HCT116 (cell line): ENCODE data around the gene SRPK2. TPM values are rescaled to one million over a fixed set of nuclear protein-coding genes. Genes with fewer than 3 reads are reported as not detected.
"Not testable (repeated sequence)": the region's sequence is repeated elsewhere in the genome, so short reads cannot be mapped to it uniquely, and the experiment has no call there.

Experiments used
- ATAC-seq: fragments of 200-7000 bp; cut with Tn5 transposase; 2 replicates; pipeline ENCODE4 v1.9.1; 2020; ENCODE audit warnings: mild to moderate bottlenecking, moderate library complexity
- BruUV-seq: library from RNA; stranded (reverse); fragments of 400-500 nt; replicated peaks from 2 replicates; lab custom pipeline; 2021; lab: Mats Ljungman, UMichigan
- CTCF ChIA-PET: fragments of 300-600 bp; sonication (Branson Sonifier 250); formaldehyde crosslinking; loops from one replicate; lab custom pipeline; 2021; ENCODE audit warnings: antibody characterized with exemption; lab: Charles Lee
- POLR2A ChIA-PET: fragments of 300-600, 350-600 bp; sonication (Branson Sonifier 250); formaldehyde crosslinking; loops from one replicate; lab custom pipeline; 2021; ENCODE audit warnings: antibody characterized with exemption; lab: Charles Lee
- RAD21 ChIA-PET, 2 experiments: fragments of 300-600 bp; sonication (Branson Sonifier 250); formaldehyde crosslinking; loops; one replicate each; lab custom pipeline; 2023; ENCODE audit warnings: low total read pairs in 2 of 2; ENCODE audit not compliant: uncharacterized antibody in 2 of 2, unreplicated experiment in 2 of 2, low non-redundant PET in 1 of 2; lab: Charles Lee
- DNase-seq: peaks from one replicate; pipeline ENCODE4 v3.0.0-alpha.2; 2010; ENCODE audit warnings: low read depth, low spot score
- H2AFZ ChIP-seq: fragments of 200-600 bp; shearing (Covaris generic), sonication (generic); 2 replicates; pipeline ENCODE4 v1.6.1; 2017; ENCODE audit warnings: low read depth, mixed run types, mixed read lengths, antibody characterized with exemption, low read length; ENCODE audit not compliant: poor library complexity, severe bottlenecking
- H3K27ac ChIP-seq: 2 replicates; pipeline ENCODE4 v1.5.1; 2012; ENCODE audit warnings: low read depth, low read length
- H3K27me3 ChIP-seq: fragments of 200-600 bp; sonication (generic); 2 replicates; pipeline ENCODE4 v1.6.1; 2016; ENCODE audit warnings: mixed run types, low read length, mixed read lengths; ENCODE audit not compliant: insufficient read depth
- H3K36me3 ChIP-seq, 2 experiments: fragments of 200-500 bp in 1 of 2; fragments of 200-600 bp in 1 of 2; sonication (Bioruptor generic) in 1 of 2; sonication (generic) in 1 of 2; 2 replicates each; pipeline versions ENCODE4 v1.5.1 to v1.6.1; 2014 to 2016; ENCODE audit warnings: low read length in 2 of 2, inconsistent platforms in 1 of 2, mixed read lengths in 1 of 2, mixed run types in 1 of 2; ENCODE audit not compliant: insufficient read depth in 2 of 2, control insufficient read depth in 1 of 2
- H3K4me1 ChIP-seq, 2 experiments: fragments of 200-600 bp in 1 of 2; sonication (generic) in 1 of 2; 2 replicates each; pipeline versions ENCODE4 v1.5.1 to v1.6.1; 2012 to 2017; ENCODE audit warnings: low read length in 2 of 2, inconsistent platforms in 1 of 2, mild to moderate bottlenecking in 1 of 2, mixed read lengths in 1 of 2, mixed run types in 1 of 2, moderate library complexity in 1 of 2; ENCODE audit not compliant: insufficient read depth in 2 of 2, control insufficient read depth in 1 of 2
- H3K4me2 ChIP-seq: fragments of 200-600 bp; sonication (generic); 2 replicates; pipeline ENCODE4 v1.6.1; 2017; ENCODE audit warnings: mixed run types, low read length, mixed read lengths
- H3K4me3 ChIP-seq, 2 experiments: fragments of 200-600 bp in 1 of 2; sonication (generic) in 1 of 2; replicated peaks in 1 of 2; 2 replicates each; pipeline ENCODE4 v1.5.1; 2011 to 2016; ENCODE audit warnings: low read length in 2 of 2, control low read depth in 1 of 2, low read depth in 1 of 2, mild to moderate bottlenecking in 1 of 2, mixed read lengths in 1 of 2, mixed run types in 1 of 2
- H3K79me2 ChIP-seq: fragments of 200-600 bp; sonication (generic); 2 replicates; pipeline ENCODE4 v1.6.1; 2017; ENCODE audit warnings: mild to moderate bottlenecking, mixed run types, low read length, moderate library complexity, mixed read lengths; ENCODE audit not compliant: insufficient read depth
- H3K9ac ChIP-seq: fragments of 200-600 bp; sonication (generic); 2 replicates; pipeline ENCODE4 v1.6.1; 2016; ENCODE audit warnings: low read length, mixed read lengths
- H3K9me2 ChIP-seq: fragments of 200-600 bp; sonication (generic), shearing (Covaris generic); 2 replicates; pipeline ENCODE4 v1.6.1; 2017; ENCODE audit warnings: mixed run types, mild to moderate bottlenecking, moderate library complexity; ENCODE audit not compliant: insufficient read depth
- H3K9me3 ChIP-seq, 2 experiments: fragments of 200-500 bp in 1 of 2; fragments of 200-600 bp in 1 of 2; sonication (Bioruptor generic) in 1 of 2; sonication (generic) in 1 of 2; 2 replicates each; pipeline ENCODE4 v1.6.1; 2014 to 2017; ENCODE audit warnings: low read length in 2 of 2, mixed read lengths in 2 of 2, inconsistent platforms in 1 of 2, low read depth in 1 of 2, mild to moderate bottlenecking in 1 of 2, mixed run types in 1 of 2, moderate library complexity in 1 of 2; ENCODE audit not compliant: control insufficient read depth in 1 of 2, insufficient read depth in 1 of 2
- H4K20me1 ChIP-seq: fragments of 200-600 bp; sonication (generic), shearing (Covaris generic); 2 replicates; pipeline ENCODE4 v1.6.1; 2017; ENCODE audit warnings: mixed run types, mild to moderate bottlenecking, moderate library complexity; ENCODE audit not compliant: insufficient read depth
- CEBPB ChIP-seq: IDR thresholded peaks from 2 replicates; pipeline ENCODE4 v1.6.1; 2012; ENCODE audit warnings: low read depth
- intact Hi-C: fragments of 100-400 bp; cut with micrococcal nuclease; formaldehyde crosslinking; loops from 2 replicates; pipeline ENCODE4 v1.10.0; 2022
- total RNA-seq: library from RNA; stranded (reverse); gene quantifications from one replicate; pipeline ENCODE4 v1.2.1, GENCODE V29; 2021; ENCODE audit not compliant: unreplicated experiment
- TF ChIP-seq, protein P1 (sequence below): IDR thresholded peaks from 2 replicates; pipeline ENCODE4 v1.6.1; 2012; ENCODE audit warnings: low read depth

The SRPK2 gene
- total RNA-seq, 1 experiment from 2014 or later, result 37.4 TPM

DNA sequence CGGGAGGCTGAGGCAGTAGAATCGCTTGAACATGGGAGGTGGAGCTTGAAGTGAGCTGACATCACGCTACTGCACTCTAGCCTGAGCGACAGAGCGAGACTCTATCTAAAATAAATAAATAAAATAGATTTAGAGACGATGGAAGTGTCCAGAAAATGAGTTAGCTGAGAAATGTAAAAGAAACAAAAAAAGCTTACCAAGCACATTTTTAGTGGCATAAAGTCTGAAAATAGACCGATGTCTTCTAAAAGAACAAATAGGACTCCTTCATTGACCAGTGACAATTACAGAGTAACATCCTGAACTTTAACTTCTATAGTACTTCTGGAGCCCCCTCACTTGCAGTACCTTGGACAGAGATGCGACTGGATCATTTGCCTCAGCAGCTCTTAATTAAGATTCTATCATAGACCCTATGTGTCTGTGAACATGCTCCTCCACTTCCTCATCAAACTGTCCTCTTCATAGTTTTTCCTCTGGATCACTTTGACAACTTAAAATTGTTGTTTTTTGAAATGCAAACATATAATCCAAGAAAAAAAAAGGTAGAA is 25.2 kb upstream of the SRPK2 start:
- CTCF ChIA-PET, result no interaction called here
- Histone ChIP-seq H3K4me3 (no peak overlapping the region), H3K9ac (no peak overlapping the region), H4K20me1 (no peaks in the 10 kb centered on the region), H3K27me3 (no peaks in the 10 kb centered on the region), H2AFZ (no peak overlapping the region), H3K27ac (no peak overlapping the region), H3K9me2 (no peaks in the 10 kb centered on the region), H3K79me2 (no peaks in the 10 kb centered on the region), H3K9me3 (no peaks in the 10 kb centered on the region), H3K36me3 (no peaks in the 10 kb centered on the region), H3K4me1 (no peaks in the 10 kb centered on the region), H3K4me2 (no peak overlapping the region)
- ATAC-seq (no peak), DNase-seq (no peak)
- intact Hi-C loops, result no loop called here
- POLR2A ChIA-PET, result no interaction called here
- no TSS peak for BruUV-seq
- RAD21 ChIA-PET, result no interaction called here
- no peak for TF ChIP-seq CEBPB
- TF ChIP-seq, protein P1, sequence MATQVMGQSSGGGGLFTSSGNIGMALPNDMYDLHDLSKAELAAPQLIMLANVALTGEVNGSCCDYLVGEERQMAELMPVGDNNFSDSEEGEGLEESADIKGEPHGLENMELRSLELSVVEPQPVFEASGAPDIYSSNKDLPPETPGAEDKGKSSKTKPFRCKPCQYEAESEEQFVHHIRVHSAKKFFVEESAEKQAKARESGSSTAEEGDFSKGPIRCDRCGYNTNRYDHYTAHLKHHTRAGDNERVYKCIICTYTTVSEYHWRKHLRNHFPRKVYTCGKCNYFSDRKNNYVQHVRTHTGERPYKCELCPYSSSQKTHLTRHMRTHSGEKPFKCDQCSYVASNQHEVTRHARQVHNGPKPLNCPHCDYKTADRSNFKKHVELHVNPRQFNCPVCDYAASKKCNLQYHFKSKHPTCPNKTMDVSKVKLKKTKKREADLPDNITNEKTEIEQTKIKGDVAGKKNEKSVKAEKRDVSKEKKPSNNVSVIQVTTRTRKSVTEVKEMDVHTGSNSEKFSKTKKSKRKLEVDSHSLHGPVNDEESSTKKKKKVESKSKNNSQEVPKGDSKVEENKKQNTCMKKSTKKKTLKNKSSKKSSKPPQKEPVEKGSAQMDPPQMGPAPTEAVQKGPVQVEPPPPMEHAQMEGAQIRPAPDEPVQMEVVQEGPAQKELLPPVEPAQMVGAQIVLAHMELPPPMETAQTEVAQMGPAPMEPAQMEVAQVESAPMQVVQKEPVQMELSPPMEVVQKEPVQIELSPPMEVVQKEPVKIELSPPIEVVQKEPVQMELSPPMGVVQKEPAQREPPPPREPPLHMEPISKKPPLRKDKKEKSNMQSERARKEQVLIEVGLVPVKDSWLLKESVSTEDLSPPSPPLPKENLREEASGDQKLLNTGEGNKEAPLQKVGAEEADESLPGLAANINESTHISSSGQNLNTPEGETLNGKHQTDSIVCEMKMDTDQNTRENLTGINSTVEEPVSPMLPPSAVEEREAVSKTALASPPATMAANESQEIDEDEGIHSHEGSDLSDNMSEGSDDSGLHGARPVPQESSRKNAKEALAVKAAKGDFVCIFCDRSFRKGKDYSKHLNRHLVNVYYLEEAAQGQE, result peak; percentile 49

DNA sequence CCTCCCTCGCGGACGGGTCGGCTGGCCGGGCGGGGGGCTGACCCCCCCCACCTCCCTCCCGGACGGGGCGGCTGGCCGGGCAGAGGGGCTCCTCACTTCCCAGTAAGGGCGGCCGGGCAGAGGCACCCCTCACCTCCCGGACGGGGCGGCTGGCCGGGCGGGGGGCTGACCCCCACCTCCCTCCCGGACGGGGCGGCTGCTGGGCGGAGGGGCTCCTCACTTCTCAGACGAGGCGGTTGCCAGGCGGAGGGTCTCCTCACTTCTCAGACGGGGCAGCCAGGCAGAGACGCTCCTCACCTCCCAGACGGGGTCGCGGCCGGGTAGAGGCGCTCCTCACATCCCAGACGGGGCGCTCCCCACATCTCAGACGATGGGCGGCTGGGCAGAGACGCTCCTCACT is 22.1 kb upstream of the SRPK2 start:
- H3K79me2 ChIP-seq, BruUV-seq, H2AFZ ChIP-seq, H3K36me3 ChIP-seq, RAD21 ChIA-PET, POLR2A ChIA-PET, H3K9me3 ChIP-seq, H3K4me2 ChIP-seq, H3K27ac ChIP-seq, H4K20me1 ChIP-seq, CTCF ChIA-PET, H3K27me3 ChIP-seq, H3K4me3 ChIP-seq, H3K9ac ChIP-seq, ATAC-seq, H3K9me2 ChIP-seq, H3K4me1 ChIP-seq, DNase-seq, intact Hi-C loops: not testable (repeated sequence)

DNA sequence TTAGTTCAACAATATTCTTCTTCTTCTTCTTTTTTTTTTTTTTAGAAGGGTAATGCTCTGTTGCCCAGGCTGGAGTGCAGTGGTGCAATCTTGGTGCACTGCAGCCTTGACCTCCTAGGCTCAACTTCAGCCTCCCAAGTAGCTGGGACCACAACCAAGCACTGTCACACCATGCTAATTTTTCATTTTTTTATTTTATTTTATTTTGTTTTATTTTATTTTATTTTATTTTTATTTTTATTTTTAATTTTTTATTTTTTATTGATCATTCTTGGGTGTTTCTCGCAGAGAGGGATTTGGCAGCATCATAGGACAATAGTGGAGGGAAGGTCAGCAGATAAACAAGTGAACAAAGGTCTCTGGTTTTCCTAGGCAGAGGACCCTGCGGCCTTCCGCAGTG is 21.1 kb upstream of the SRPK2 start:
- H3K9me2 ChIP-seq, CTCF ChIA-PET, DNase-seq, POLR2A ChIA-PET, intact Hi-C loops, H3K9me3 ChIP-seq, H3K9ac ChIP-seq, H3K27ac ChIP-seq, ATAC-seq, H3K79me2 ChIP-seq, H4K20me1 ChIP-seq, H3K4me1 ChIP-seq, RAD21 ChIA-PET, BruUV-seq, H3K4me2 ChIP-seq, H3K4me3 ChIP-seq, H3K36me3 ChIP-seq, H3K27me3 ChIP-seq, H2AFZ ChIP-seq: not testable (repeated sequence)
